ENCODE data around the gene PAXX. TPM values are rescaled to one million over a fixed set of nuclear protein-coding genes. Genes with fewer than 3 reads are reported as not detected.

The PAXX gene
- total RNA-seq, 1 experiment from 2014 or later, result 89.0 TPM

DNA sequence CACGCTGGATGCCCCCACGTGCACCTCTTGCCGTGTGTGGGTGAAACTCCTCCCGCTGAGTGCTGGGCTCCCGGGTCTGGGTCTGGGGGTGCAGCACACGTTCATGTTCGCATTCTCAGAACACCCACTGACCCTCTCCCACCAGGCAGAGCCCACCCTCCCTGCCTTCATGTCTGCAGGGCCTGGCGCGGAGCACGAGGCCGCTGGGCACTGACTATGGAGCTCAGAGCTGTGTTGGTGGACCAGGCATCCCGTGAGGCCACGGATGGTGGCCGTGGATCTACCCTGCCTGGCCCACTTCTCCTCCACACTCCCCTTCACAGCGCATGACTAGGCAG is 31.3 kb upstream of the PAXX start:
- Histone ChIP-seq H3K27ac (ENCODE audit: low read depth, low read length) (no peak overlapping the region), H4K20me1 (ENCODE audit: insufficient read depth) (no peaks in the 10 kb centered on the region), H3K4me2 (ENCODE audit: low read length) (no peak overlapping the region), H3K79me2 (ENCODE audit: insufficient read depth, low read length) (no peaks in the 10 kb centered on the region), H3K27me3 (ENCODE audit: insufficient read depth, low read length) (no peaks in the 10 kb centered on the region), H2AFZ (ENCODE audit: low read depth, low read length, poor library complexity, severe bottlenecking) (no peak overlapping the region), H3K9me3 (ENCODE audit: control insufficient read depth in 1 of 2, insufficient read depth in 1 of 2, low read depth in 1 of 2, low read length in 2 of 2) (no peaks in the 10 kb centered on the region), H3K36me3 (ENCODE audit: control insufficient read depth in 1 of 2, insufficient read depth in 2 of 2, low read length in 2 of 2) (no peaks in the 10 kb centered on the region), H3K4me3 (replicated peaks in 1 of 2; ENCODE audit: low read depth in 1 of 2, low read length in 2 of 2) (no peak overlapping the region), H3K4me1 (ENCODE audit: control insufficient read depth in 1 of 2, insufficient read depth in 2 of 2, low read length in 2 of 2) (peaks cover 11 to 26% of the 10 kb centered on the region in 2 experiments), H3K9me2 (ENCODE audit: insufficient read depth) (no peaks in the 10 kb centered on the region), H3K9ac (ENCODE audit: low read length) (no peak overlapping the region)
- ChIA-PET RAD21 (ENCODE audit: low non-redundant PET in 1 of 2, low total read pairs in 2 of 2, uncharacterized antibody in 2 of 2, unreplicated experiment in 2 of 2) (no interaction called here), POLR2A (no interaction called here), CTCF (no interaction called here)
- no TSS peak for BruUV-seq (replicated peaks)
- intact Hi-C loops (cut with micrococcal nuclease), result no loop called here
- no peak for DNase-seq (ENCODE audit: low read depth, low spot score)
- ATAC-seq, result no peak
- TF ChIP-seq CEBPB (IDR thresholded peaks at IDR 0.05; ENCODE audit: low read depth) (no peak), JUND (IDR thresholded peaks at IDR 0.05) (no peak), ZFX (IDR thresholded peaks at IDR 0.05) (no peak), FOSL1 (IDR thresholded peaks at IDR 0.05; ENCODE audit: low read depth) (no peak), EZH2 (IDR thresholded peaks at IDR 0.05) (no peak), TCF7L2 (IDR thresholded peaks at IDR 0.05; ENCODE audit: borderline replicate concordance, extremely low read depth, insufficient read depth, insufficient read length) (no peak), EGR1 (IDR thresholded peaks at IDR 0.05; ENCODE audit: low read depth) (no peak), POLR2A (IDR thresholded peaks at IDR 0.05; ENCODE audit: borderline replicate concordance, extremely low read depth, insufficient read depth, insufficient read length) (no peak), SRF (IDR thresholded peaks at IDR 0.05; ENCODE audit: low read depth) (no peak), SP1 (IDR thresholded peaks at IDR 0.05; ENCODE audit: low read depth) (no peak), ELF1 (IDR thresholded peaks at IDR 0.05; ENCODE audit: borderline replicate concordance, low read depth) (no peak), EZH2phosphoT487 (IDR thresholded peaks at IDR 0.05; ENCODE audit: borderline replicate concordance) (no peak), SIN3A (IDR thresholded peaks at IDR 0.05; ENCODE audit: low read depth) (no peak)
- TF ChIP-seq, protein P1, sequence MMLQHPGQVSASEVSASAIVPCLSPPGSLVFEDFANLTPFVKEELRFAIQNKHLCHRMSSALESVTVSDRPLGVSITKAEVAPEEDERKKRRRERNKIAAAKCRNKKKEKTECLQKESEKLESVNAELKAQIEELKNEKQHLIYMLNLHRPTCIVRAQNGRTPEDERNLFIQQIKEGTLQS (IDR thresholded peaks at IDR 0.05), result no peak
- TF ChIP-seq, protein P2, sequence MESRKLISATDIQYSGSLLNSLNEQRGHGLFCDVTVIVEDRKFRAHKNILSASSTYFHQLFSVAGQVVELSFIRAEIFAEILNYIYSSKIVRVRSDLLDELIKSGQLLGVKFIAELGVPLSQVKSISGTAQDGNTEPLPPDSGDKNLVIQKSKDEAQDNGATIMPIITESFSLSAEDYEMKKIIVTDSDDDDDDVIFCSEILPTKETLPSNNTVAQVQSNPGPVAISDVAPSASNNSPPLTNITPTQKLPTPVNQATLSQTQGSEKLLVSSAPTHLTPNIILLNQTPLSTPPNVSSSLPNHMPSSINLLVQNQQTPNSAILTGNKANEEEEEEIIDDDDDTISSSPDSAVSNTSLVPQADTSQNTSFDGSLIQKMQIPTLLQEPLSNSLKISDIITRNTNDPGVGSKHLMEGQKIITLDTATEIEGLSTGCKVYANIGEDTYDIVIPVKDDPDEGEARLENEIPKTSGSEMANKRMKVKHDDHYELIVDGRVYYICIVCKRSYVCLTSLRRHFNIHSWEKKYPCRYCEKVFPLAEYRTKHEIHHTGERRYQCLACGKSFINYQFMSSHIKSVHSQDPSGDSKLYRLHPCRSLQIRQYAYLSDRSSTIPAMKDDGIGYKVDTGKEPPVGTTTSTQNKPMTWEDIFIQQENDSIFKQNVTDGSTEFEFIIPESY (IDR thresholded peaks at IDR 0.05; ENCODE audit: extremely low read depth, insufficient replicate concordance, low read length), result no peak
- TF ChIP-seq, protein P3, sequence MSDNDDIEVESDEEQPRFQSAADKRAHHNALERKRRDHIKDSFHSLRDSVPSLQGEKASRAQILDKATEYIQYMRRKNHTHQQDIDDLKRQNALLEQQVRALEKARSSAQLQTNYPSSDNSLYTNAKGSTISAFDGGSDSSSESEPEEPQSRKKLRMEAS (IDR thresholded peaks at IDR 0.05), result no peak
- TF ChIP-seq, protein P4, sequence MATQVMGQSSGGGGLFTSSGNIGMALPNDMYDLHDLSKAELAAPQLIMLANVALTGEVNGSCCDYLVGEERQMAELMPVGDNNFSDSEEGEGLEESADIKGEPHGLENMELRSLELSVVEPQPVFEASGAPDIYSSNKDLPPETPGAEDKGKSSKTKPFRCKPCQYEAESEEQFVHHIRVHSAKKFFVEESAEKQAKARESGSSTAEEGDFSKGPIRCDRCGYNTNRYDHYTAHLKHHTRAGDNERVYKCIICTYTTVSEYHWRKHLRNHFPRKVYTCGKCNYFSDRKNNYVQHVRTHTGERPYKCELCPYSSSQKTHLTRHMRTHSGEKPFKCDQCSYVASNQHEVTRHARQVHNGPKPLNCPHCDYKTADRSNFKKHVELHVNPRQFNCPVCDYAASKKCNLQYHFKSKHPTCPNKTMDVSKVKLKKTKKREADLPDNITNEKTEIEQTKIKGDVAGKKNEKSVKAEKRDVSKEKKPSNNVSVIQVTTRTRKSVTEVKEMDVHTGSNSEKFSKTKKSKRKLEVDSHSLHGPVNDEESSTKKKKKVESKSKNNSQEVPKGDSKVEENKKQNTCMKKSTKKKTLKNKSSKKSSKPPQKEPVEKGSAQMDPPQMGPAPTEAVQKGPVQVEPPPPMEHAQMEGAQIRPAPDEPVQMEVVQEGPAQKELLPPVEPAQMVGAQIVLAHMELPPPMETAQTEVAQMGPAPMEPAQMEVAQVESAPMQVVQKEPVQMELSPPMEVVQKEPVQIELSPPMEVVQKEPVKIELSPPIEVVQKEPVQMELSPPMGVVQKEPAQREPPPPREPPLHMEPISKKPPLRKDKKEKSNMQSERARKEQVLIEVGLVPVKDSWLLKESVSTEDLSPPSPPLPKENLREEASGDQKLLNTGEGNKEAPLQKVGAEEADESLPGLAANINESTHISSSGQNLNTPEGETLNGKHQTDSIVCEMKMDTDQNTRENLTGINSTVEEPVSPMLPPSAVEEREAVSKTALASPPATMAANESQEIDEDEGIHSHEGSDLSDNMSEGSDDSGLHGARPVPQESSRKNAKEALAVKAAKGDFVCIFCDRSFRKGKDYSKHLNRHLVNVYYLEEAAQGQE (IDR thresholded peaks at IDR 0.05; ENCODE audit: low read depth), result no peak

Data from HCT116 (cell line).